A549 (cell line): ENCODE results near the gene ACBD6.

Experiments
- CBX8 ChIP-seq: fragments of 200-600 bp; sonication (generic); IDR thresholded peaks from 2 replicates; pipeline ENCODE4 v1.6.1; 2016
- CTCF ChIP-seq: fragments of >200 bp; sonication (Bioruptor Twin); formaldehyde crosslinking; IDR thresholded peaks from 3 replicates; pipeline ENCODE4 v1.5.1; 2016
- KDM1A ChIP-seq: fragments of 200-600 bp; sonication (generic); IDR thresholded peaks from 2 replicates; pipeline ENCODE4 v1.6.1; 2016; ENCODE audit warnings: low read depth, mild to moderate bottlenecking
- MAZ ChIP-seq: fragments of 150-350 bp; IDR thresholded peaks from 2 replicates; pipeline ENCODE4 v1.6.1; 2014; ENCODE audit warnings: antibody characterized with exemption, low read depth, low read length, borderline replicate concordance
- NR3C1 ChIP-seq: fragments of >200 bp; sonication (Bioruptor Twin); formaldehyde crosslinking; IDR thresholded peaks from 3 replicates; pipeline ENCODE4 v1.6.1; 2017
- POLR2A ChIP-seq: IDR thresholded peaks from 2 replicates; pipeline ENCODE4 v1.6.1; 2012; ENCODE audit warnings: mild to moderate bottlenecking, low read length
- RNF2 ChIP-seq: fragments of 200-600 bp; sonication (generic); IDR thresholded peaks from 2 replicates; pipeline ENCODE4 v1.6.1; 2016; ENCODE audit warnings: low read depth, mild to moderate bottlenecking, antibody characterized with exemption, moderate library complexity, borderline replicate concordance
- TFCP2L1 ChIP-seq: fragments of 250-450 bp; sonication (Bioruptor Pico); IDR thresholded peaks from 2 replicates; pipeline ENCODE4 v1.5.0; 2021; ENCODE audit warnings: mild to moderate bottlenecking

GRCh38 chr1:180535418-180535999 is 33.1 kb upstream of the ACBD6 start:
- TF ChIP-seq CTCF (no peak), POLR2A (no peak), NR3C1 (no peak), CBX8 (no peak), RNF2 (no peak), KDM1A (no peak), MAZ (no peak), TFCP2L1 (CRISPR knock-in tag) (no peak)
